ENCODE results near the gene GNAL. TPM values are rescaled to one million over a fixed set of nuclear protein-coding genes. Genes with fewer than 3 reads are reported as not detected.

The GNAL gene
- total RNA-seq, 1 donor from 2014 or later = 5.0 TPM

- no peak for DNase-seq (ENCODE audit: low read depth)
- H3K4me3 ChIP-seq (ENCODE audit: low read depth, low read length) = no peak overlapping the region
- no peak for TF ChIP-seq CTCF (conservative IDR thresholded peaks at IDR 0.05; ENCODE audit: low read depth, low read length)
Measured at GRCh38 chr18:11823545-11823944, 134.5 kb downstream of the GNAL start.

DNA sequence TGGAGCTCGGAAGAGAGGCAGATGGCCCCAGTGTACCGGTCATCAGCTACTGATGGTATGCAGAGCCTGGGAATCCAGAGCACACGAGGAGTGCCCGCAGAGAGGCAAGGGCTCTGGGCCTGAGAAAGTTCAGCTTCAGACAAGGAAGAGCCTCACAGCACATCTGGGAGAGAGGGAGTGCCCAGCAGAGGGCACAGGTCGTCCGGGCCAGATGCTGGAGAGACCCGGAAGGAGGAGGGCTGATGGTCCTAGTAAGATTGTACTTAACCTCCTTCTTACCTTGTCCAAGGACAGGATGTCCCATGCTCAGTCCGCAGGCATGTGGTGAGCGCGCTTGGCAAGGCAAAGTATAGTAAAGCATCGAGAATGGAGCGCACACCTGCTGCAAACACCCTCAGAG is 137.8 kb downstream of the GNAL start:
- no peak overlapping the region for H3K4me3 ChIP-seq (ENCODE audit: low read depth, low read length)
- no peak for DNase-seq (ENCODE audit: low read depth)
- TF ChIP-seq CTCF (conservative IDR thresholded peaks at IDR 0.05; ENCODE audit: low read depth, low read length) = no peak

DNA sequence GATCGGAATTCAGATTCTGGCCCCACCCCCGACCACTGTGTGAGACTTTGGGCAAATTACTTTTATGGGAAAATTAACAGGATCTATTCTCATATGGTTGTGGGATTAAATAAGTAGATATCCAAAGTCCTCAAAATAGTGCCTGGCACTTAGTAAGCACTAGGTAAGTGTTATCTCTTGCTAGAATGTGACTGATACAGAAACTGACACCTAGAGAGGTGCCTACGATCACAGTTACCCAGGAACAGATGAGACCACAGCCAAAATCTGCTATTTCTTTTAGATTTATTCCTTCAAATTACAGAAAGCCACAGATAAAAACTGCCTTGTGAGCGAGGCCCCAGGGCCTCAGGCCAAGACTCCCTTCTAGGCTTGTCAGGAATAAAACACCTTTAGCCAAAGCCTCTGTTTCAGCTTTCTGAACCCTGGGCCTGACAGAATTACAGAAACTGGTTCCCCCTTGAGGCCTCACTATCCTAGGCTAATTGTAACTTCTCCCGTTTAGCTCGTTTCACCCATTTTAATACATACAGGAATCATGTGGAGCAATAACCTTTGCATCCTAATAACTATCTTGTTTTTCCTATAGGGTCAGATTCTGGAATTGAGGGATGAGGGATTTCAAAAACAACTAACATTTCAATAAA is 139.8 kb downstream of the GNAL start:
- no peak for DNase-seq (ENCODE audit: low read depth)
- no peak for TF ChIP-seq CTCF (conservative IDR thresholded peaks at IDR 0.05; ENCODE audit: low read depth, low read length)
- no peak overlapping the region for H3K4me3 ChIP-seq (ENCODE audit: low read depth, low read length)

GRCh38 chr18:11830585-11830984 is 141.5 kb downstream of the GNAL start:
- TF ChIP-seq CTCF (conservative IDR thresholded peaks at IDR 0.05; ENCODE audit: low read depth, low read length) = no peak
- no peak overlapping the region for H3K4me3 ChIP-seq (ENCODE audit: low read depth, low read length)
- DNase-seq (ENCODE audit: low read depth) = no peak

GRCh38 chr18:11831921-11832320 is 142.9 kb downstream of the GNAL start:
- no peak overlapping the region for H3K4me3 ChIP-seq (ENCODE audit: low read depth, low read length)
- no peak for TF ChIP-seq CTCF (conservative IDR thresholded peaks at IDR 0.05; ENCODE audit: low read depth, low read length)
- DNase-seq (ENCODE audit: low read depth) = no peak

DNA sequence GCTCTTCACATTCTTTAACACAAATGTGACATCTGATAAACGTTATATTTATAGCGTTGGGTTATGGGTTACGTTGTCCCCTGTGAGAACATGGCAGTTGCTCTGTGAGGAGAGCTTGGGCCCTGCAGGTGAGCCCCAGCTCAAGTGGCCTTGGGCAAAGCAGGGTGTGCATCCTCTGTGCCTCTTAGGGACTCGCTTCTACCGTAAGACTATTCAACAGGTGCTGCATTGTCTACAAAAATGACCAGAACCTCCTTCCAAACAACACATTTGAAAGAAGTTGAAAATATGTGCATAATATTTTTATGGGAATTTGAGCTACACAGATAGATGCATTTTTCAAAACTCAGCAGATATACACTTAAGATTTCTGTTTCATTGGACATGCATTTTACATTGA is 145.7 kb downstream of the GNAL start:
- H3K4me3 ChIP-seq (ENCODE audit: low read depth, low read length) = no peak overlapping the region
- no peak for TF ChIP-seq CTCF (conservative IDR thresholded peaks at IDR 0.05; ENCODE audit: low read depth, low read length)
- no peak for DNase-seq (ENCODE audit: low read depth)

DNA sequence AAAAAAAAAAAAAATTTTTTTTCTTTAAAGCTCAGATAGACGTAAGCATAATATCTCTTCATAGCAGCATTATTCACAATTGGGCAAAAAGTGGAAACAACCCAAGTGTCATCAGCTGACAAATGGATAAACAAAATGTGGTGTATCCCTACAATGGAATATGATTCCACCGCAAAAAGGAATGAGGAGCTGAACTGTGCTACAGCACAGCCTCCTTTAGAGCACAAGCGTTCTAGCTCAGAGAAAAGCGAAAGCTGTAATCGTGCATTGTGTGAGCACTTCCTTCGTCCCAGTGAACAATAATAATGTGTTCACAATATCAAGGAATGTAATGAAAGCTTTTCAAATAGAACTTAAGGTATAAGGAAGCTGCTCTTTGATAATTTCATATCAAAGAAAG is 150.5 kb downstream of the GNAL start:
- no peak overlapping the region for H3K4me3 ChIP-seq (ENCODE audit: low read depth, low read length)
- no peak for DNase-seq (ENCODE audit: low read depth)
- no peak for TF ChIP-seq CTCF (conservative IDR thresholded peaks at IDR 0.05; ENCODE audit: low read depth, low read length)

Measured in epithelial cell of proximal tubule (primary cell).